ENCODE results near the gene SPATA20.

DNA sequence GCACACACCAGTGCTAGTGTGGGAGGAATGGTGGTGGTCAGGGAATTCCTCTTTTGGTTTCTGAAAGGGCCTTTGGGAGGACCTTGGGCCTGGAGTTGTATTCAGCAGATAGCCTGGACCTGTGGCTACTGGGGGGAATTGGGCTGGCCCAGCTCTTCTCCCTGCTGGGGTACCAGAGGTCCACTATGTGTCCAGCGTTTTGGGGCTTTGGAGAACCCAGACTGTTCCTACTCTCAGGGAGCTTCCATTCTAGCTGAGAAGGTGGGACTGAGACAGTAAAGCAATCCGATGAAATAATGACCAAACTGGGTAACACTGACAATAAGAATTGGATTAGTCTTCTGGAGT lies 12.0 kb upstream of the SPATA20 start:
- TF ChIP-seq CTCF (IDR thresholded peaks at IDR 0.05) (no peak), POLR2A (IDR thresholded peaks at IDR 0.05) (no peak), POLR2AphosphoS5 (IDR thresholded peaks at IDR 0.05) (no peak)
